ENCODE measurements around the gene CYP4F8. TPM values are rescaled to one million over a fixed set of nuclear protein-coding genes. Genes with fewer than 3 reads are reported as not detected.

The CYP4F8 gene
- total and polyA plus RNA-seq, 2 of the 8 experiments (the other 6 are each of a cell fraction or from before 2014, with no cell fraction given), result not detected

DNA sequence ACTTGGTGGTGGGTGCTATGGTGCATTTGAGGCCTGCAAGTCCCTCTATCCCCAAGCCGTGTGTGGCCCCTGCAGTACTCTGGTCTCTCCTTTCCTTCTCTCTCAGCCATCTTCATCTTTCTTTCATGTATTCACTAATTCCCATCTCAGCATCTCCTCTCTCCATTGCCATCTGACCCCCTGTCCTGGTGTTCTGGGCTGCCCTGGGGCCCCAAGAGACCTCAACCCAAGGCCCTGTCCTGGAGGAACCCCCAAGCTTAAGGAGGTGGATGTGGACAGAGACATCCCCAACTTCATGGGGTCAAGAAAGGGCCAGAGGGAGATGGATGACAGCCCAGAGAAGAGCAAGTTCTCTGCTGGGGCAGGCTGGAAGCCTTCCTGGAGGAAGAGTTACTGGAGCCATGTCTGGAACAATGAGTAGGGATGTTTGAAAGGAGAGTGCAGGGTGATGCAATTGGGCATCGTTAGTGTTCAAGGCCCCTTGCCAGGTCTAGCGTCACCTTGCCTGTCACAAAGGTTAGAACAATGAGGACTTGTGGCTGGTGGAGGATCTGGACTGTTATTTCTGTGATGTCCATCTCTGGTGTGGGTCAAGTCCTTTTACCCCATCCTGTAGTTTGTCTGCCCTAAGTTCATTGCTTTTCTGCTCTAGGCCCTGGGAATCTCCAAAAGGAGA is 29.2 kb downstream of the CYP4F8 start:
- no peak overlapping the region for H3K18ac ChIP-seq (ENCODE audit: extremely low read depth, low read length)
- no peak overlapping the region for H3K9ac ChIP-seq (replicated peaks in 1 of 4; ENCODE audit: extremely low read depth in 1 of 4, low read depth in 3 of 4, low read length in 3 of 4)
- no peaks in the 10 kb centered on the region for H3K27me3 ChIP-seq (replicated peaks in 1 of 4; ENCODE audit: control insufficient read depth in 3 of 4, extremely low read depth in 1 of 4, insufficient read depth in 3 of 4, low read length in 3 of 4)
- peaks cover 4% of the 10 kb centered on the region; the same call in 1 of the 2 replicates for H3K23me2 ChIP-seq (ENCODE audit: low read depth, low read length)
- no peak overlapping the region for H3K56ac ChIP-seq (replicated peaks; ENCODE audit: insufficient read length, low read depth, low read length)
- H4K20me1 ChIP-seq (replicated peaks in 1 of 2; ENCODE audit: control insufficient read depth in 1 of 2, insufficient read depth in 2 of 2, low read length in 2 of 2), result no peaks in the 10 kb centered on the region
- CTCF ChIA-PET (ENCODE audit: partially characterized antibody), result no interaction called here
- H2BK20ac ChIP-seq (ENCODE audit: low read length), result no peak overlapping the region
- H2BK120ac ChIP-seq (replicated peaks; ENCODE audit: low read depth, low read length), result no peak overlapping the region
- H2BK15ac ChIP-seq (ENCODE audit: low read length), result no peak overlapping the region
- no peak for DNase-seq (ENCODE audit: low read depth in 1 of 2, low spot score in 2 of 2)
- no peak overlapping the region for H3K23ac ChIP-seq (ENCODE audit: insufficient read length)
- no peaks in the 10 kb centered on the region; a peak in 1 of 8 replicates for H3K36me3 ChIP-seq (ENCODE audit: control insufficient read depth in 2 of 4, insufficient read depth in 4 of 4, low read length in 3 of 4)
- H3K4me3 ChIP-seq (ENCODE audit: extremely low read depth in 1 of 4, insufficient read depth in 2 of 4, low read depth in 3 of 4, low read length in 4 of 4), result no peak overlapping the region
- H4K5ac ChIP-seq (ENCODE audit: insufficient read length, low read depth, low read length), result no peak overlapping the region
- H2AK5ac ChIP-seq (ENCODE audit: low read depth, low read length), result no peak overlapping the region
- no peaks in the 10 kb centered on the region for H3K79me2 ChIP-seq (ENCODE audit: control insufficient read depth in 1 of 2, insufficient read depth in 2 of 2, low read length in 2 of 2)
- H3K4me1 ChIP-seq (replicated peaks in 1 of 4; ENCODE audit: control insufficient read depth in 3 of 4, insufficient read depth in 4 of 4, low read length in 3 of 4), result no peaks in the 10 kb centered on the region
- H3K9me3 ChIP-seq (ENCODE audit: insufficient read depth in 2 of 2, low read depth in 1 of 2, low read length in 1 of 2), result peaks cover 73 to 91% of the 10 kb centered on the region in 2 experiments
- no peak overlapping the region for H3K14ac ChIP-seq (ENCODE audit: insufficient read length)
- H3K4me2 ChIP-seq (ENCODE audit: insufficient read depth in 1 of 2, low read depth in 2 of 2, low read length in 2 of 2), result no peak overlapping the region
- H4K8ac ChIP-seq (ENCODE audit: extremely low read depth, insufficient read depth, low read length), result no peak overlapping the region
- FAIRE-seq, result no peak
- H3K79me1 ChIP-seq (ENCODE audit: low read depth, low read length), result no peaks in the 10 kb centered on the region; the same call in 1 of the 2 replicates
- H4K91ac ChIP-seq (replicated peaks; ENCODE audit: insufficient read length, low read length), result no peak overlapping the region
- H2AFZ ChIP-seq (ENCODE audit: low read length), result no peak overlapping the region
- WGBS, 2 experiments (ENCODE audit: extremely low coverage in 1 of 2, insufficient coverage in 1 of 2, insufficient read length in 1 of 2, insufficient replicate concordance in 2 of 2, low coverage in 1 of 2, low lambda C conversion rate in 2 of 2, missing lambda C conversion rate in 1 of 2), result 79% methylated on average over 2 of the region's 3 CpGs; no CpG with 5 or more reads in 1 of the 2 experiments
- no peak overlapping the region for H2BK12ac ChIP-seq (ENCODE audit: low read depth, low read length)
- POLR2A ChIA-PET (ENCODE audit: partially characterized antibody), result no interaction called here
- no peak overlapping the region for H3K27ac ChIP-seq (ENCODE audit: low read depth, low read length)
- H2BK5ac ChIP-seq (ENCODE audit: low read depth, low read length), result no peak overlapping the region
- H3K4ac ChIP-seq (replicated peaks; ENCODE audit: insufficient read length, low read depth, low read length), result no peak overlapping the region
- no peak for TF ChIP-seq MAFK (IDR thresholded peaks at IDR 0.05; ENCODE audit: low read depth, low read length)
